GM21786 (cell line): ENCODE data around the gene CAPZA2.
"Not testable (repeated sequence)": the region's sequence is repeated elsewhere in the genome, so short reads cannot be mapped to it uniquely, and the experiment has no call there.

ENCODE experiments used
- ATAC-seq: cut with Tn5 transposase; IDR thresholded peaks from one replicate; pipeline ENCODE4 v1.9.1; 2021; ENCODE audit not compliant: unreplicated experiment

CAPZA2 gene

DNA sequence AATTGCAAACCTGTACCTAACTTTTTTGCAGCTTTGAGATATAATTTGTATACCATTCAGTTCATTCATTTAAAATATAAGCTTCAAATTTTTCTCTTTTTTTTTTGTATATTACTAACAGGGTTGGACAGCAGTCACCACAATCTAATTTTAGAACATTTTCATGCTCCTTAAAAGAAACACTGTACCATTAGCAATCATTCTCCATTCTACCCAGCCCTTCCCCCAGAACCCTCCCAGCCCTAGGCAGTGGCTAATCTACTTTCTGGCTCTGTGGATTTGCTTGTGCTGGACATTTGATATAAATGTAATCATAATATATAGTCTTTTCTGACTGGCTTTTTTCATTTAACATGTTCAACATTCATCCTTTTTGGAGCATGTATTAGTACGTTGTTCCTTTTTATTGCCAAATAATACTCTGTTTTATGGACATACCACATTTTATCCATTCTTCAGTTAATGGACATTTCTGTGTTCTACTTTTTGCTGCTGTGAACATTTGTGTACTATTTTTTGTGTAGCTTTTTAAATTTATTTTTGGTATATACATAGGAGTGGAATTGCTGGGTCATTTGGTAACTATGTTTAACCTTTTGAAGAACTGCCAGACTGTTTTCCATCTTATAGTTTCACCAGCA, 50.0 kb downstream of the CAPZA2 start:
- no peak for ATAC-seq

DNA sequence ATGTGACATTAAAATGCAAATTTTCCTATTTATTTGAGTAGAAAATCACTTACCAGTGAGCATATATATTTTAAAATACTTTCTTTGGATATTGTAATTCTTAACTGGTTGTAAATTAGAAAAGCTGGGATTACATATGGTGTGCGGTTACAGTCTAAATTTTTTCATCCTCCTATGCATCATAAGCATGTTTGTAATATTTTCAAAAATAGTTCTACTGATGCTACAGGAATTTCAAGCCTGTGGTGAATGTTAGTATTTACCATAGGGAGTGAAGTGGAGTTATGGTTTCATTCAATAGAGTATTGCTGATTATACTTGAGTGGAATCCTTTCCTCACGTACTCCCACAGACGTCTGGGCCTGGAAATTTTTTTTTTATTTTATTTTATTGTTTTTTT, 56.3 kb downstream of the CAPZA2 start:
- ATAC-seq: no peak

DNA sequence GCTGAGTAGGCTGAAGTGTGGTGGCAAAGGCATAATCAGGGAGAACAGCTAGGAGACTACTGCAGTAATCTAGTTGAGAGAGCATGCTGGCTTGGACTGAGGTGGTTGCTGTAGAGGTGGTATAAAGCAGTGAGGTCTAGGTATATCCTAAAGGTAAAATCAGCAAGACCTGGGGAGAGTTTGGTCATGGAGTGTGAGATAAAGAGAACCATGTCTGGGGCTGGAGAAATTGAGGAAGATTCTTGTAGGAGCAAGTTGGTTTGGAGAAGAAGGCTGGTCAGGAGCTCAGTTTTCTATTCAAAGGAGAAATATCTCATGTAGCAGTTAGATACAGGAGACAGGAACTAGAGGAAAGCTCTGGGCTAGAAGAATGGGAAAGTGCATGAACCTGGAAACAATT, 58.0 kb downstream of the CAPZA2 start:
- ATAC-seq: no peak

DNA sequence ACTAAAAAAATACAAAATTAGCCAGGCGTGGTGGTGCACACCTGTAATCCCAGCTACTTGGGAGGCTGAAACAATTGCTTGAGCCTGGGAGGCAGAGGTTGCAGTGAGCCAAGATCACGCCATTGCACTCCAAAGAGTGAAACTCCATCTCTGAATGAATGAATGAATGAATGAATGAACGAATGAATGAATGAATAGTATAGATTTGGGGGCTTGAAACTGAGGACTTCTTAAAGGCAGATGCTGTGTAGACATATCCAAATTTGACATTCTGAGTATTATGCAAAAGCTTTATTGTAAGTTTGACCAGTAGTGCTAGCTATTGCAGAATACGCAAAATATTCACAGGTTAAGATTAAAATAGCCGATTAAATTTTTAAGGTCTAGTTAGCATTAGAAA, 60.2 kb downstream of the CAPZA2 start:
- ATAC-seq: no peak

DNA sequence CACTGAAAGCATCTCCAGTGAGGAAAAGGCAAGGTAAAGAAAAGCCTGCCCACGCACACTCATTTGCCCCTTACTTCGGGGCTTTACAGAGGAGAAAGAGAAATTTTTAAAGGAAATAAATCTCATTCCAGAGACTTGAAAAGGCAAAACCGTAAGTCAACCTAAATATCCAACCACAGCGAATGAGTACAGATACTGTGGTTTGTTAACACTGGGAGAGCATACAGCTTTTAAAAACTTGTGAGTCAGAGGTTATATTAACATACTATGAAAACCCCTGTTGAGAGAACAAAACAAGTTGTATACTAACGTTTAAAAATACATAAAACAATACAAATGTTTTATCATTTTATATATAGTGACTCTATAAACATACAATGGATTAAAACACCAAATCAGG, 62.4 kb downstream of the CAPZA2 start:
- ATAC-seq: no peak

DNA sequence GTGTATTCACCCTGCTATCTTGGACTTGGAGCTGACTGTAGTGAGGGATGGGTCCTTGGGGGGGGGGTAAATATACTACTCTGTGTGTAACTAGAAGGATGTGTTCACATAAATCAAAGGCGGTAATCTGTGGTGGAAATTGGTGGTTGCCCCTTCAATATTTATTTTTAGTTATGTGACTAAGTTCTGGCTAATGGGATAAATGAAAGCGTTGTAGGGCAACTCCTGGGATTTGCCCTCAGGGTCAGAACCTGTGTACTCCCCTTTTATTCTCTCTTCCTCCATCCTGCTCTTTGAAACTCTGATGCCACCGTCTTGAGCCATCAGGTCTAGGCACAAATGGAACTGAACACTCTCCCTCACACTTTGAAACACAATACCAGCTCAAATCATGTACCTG, 66.6 kb downstream of the CAPZA2 start:
- ATAC-seq: no peak

DNA sequence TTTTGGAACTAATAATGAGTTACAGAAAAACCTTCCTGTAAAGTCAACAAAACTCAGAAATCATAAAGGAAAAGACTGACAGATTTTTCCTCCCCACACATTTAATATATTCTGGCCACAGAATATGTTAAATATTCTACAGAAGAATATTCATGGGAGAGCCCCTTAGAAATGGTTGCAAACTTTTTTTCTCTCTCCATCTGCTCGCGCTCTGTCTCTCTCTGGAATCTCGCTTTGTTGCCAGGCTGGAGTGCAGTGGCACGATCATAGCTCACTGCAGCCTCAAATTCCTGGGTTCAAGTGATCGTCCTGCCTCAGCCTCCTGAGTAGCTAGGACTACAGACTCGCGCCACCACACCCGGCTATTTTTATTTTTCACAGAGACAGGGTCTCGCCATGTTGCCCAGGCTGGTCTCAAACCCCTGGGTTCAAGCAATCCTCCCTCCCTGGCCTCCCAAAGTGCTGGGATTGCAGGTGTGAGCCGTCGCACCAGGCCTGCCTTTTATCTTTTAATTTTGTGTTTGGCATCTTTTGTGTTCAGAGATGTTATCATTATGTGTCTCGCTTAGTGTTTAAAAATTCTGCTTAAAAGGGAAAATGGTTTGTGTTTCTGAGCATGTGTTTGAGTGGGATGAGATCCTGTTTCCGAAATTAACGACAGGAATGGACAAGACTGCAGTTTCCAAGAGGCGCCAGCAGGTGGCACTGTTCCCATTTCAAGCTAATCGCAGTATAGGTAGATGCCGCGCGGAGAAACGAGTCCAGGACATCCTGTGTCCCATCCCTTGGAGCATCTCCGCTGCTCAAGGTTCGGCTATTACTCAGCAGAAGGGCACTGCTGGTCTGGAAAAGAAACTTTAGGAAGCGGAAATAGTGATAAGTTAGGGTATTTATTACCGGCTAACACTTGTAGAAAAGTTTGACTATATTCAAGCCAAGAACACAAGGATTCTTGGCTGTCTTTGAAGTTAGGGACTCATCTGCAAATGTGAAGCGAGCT, 67.8 kb downstream of the CAPZA2 start:
- peak; percentile 87 for ATAC-seq

DNA sequence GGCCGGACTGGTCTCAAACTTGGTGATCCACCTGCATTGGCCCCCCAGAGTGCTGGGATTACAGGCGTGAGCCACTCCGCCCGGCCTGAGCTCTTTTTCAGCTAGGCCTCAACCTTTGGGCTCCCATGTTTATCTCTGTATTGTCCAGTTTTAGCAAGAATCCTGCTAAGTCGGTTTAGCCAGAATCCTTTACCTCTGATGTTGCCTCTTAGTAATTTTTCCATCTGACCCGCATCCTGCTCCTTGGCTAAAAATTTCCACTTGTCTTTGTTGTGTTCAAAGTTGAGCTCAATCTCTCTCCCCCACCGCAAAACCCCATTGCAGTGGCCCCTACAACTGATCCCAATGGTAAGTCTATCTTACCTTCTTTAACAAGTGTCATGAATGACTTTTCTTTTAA, 70.2 kb downstream of the CAPZA2 start:
- no peak for ATAC-seq

DNA sequence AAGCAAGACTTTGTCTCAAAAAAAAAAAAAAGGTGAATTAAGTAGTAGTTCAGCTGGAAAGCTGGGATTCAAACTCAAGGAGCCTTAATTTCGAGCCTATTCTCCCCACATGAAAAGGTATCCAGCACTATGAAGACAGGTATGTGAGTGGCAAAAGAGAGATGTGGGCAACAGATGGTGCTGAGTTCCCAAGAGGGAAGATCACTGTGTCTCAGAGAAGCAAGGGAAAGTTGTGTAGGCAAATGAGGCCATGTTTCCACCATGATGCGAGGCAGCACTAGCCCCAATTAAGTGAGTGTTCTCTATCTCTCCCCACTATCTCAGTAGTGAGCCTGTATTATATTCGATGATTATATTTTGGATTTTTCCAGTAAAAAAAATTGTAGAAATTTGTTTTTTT, 71.1 kb downstream of the CAPZA2 start:
- no peak for ATAC-seq

DNA sequence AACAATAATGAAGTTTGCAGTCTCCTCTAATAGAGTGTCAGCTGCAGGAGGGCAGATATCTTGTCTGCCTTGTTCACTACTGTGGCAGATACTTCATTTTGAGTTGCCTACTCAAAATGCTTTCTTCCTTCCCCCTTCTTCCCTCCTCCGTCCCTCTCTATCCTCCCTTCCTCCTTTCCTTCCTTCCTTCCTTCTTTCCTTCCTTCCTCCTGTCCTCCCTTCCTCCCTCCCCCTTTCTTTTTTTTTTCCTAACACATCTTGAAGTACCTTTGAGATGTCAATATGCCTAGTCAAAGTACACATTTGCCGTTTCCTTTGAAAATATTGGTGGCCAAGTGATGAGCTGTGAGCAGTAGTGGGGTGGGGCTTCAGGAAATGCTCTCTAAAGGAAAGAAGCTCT, 72.2 kb downstream of the CAPZA2 start:
- ATAC-seq: no peak

DNA sequence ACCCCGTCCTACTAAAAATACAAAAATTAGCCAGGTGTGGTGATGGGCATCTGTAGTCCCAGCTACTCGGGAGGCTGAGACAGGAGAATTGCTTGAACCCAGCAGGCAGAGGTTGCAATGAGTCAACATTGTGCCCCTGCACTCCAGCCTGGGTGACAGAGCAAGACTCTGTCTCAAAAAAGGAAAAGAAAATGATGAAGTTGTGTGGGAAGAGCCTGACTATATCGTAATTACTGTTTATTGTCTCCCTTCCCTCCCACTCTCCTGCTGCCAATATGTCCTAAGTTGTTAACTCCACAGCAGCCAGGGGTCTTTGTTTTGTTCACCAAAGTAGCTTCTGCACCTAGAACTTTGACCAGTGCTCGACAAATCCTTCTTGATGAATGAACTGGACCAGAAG, 74.5 kb downstream of the CAPZA2 start:
- ATAC-seq: not testable (repeated sequence)

DNA sequence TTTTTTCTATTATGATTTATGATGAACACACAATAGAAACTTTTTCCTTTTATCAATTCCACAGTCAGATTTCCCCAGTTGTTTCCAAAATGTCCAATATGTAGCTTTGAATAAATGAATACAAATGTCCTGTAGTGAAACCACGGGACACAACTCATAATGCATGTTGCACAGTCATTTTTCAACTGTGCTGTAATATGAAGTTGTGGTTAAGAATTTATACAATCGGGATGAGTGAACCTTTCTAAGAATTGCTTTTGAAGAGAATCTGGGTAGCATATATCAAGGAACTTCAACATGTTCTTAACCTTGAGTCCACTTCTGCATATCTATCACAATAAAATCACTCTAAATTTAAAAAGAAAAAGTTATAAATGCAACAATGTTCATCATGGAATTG, 76.3 kb downstream of the CAPZA2 start:
- no peak for ATAC-seq

DNA sequence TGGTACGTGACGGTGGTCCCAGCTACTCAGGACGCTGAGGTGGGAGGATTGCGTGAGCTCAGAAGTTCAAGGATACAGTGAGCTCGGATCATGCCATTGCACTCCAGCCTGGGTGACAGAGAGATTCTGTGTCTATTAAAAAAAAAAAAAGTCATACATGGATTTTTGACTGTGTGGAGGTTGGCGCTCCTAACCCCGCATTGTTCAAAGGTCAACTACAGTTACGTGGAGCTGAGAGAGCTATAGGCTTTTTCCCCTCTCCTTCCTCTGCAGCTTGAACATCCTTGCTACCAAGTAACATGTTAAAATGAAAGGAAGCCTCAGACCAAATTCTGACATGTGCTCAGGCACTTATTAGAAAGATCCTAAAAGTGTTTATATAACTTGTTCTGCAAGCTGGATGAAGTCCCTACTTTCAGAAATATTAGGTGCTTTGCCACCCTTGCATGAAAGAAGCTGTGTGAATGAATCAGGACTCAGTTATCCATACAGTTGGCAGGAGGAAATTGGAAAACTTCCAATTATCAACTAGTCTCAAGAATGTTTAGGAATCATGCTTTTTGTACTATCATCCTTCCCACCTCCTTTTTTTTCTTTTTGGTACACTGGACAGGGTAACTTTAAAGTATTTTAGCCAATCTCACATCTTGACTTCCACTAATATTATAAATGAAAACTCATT, 78.4 kb downstream of the CAPZA2 start:
- no peak for ATAC-seq

DNA sequence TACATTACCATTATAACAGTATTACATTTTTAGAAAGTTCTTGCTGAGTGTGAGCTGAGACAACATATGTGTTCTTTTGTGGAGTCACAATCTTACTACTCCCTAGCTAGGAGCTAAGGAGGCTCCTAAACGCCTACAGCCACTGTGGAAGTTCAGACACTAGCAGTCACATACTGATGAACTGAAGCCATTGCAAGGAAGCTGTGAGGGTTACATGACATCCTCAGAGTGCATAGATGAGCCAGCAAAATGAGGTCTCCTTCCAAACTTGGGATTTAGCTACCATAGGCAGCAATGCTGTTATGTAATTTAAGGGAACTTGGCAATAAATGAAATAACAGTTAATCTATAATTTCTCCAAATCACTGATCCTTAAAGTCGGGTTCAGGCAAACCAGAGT, 80.1 kb downstream of the CAPZA2 start:
- no peak for ATAC-seq

DNA sequence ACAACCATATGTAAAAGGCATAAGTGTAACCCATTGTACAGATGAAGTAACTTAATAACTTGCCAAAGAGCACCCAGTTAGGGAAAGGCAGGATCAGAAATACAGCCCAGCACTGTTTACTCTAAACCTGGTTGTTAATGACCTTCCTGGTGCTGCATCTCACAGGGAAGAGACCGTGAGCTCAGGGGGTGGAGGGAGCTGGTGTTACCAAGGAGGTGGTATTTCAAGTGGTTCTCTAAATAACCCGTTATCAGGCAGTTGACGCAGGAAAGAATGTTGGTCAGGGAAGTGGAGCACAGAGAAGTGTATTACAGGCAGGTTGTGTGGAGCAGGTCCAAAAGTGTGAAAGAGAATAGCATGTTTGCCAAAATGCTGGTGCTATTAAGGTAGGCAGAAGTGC, 86.5 kb downstream of the CAPZA2 start:
- no peak for ATAC-seq

DNA sequence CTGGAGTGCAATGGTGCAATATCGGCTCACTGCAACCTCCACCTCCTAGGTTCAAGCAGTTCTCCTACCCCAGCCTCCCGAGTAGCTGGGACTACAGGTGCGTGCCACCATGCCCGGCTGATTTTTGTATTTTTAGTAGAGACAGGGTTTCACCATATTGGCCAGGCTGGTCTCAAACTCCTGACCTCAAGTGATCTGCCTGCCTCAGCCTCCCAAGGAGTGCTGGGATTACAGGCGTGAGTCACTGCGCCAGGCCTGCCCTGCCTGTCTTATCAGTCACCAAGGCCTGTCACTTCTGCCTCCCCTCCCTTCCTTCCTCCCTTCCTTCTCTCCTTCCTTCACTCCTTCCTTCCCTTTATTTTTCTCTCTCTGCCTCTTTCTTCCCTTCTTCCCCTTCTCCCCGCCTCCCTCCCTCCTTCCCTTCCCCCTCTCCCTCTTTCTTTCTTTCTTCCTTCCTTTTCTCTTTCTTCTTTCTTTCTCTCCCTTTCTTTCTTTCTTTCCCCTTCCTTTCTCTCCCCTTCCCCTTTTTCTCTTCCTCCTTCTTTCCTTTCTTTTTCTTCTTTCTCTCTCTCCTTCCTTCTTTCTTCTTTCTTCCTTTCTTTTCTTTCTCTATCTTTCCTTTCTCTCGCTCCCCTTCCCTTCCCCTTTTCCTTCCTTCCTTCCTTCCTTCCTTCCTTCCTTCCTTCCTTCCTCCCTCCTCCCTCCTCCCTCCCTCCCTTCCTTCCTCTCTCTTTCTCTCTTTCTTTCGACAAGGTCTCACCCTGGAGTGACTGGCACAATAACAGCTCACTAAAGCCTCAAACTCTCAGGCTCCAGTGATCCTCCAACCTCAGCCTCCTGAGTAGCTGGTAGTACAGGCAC, 87.8 kb downstream of the CAPZA2 start:
- ATAC-seq: no peak

DNA sequence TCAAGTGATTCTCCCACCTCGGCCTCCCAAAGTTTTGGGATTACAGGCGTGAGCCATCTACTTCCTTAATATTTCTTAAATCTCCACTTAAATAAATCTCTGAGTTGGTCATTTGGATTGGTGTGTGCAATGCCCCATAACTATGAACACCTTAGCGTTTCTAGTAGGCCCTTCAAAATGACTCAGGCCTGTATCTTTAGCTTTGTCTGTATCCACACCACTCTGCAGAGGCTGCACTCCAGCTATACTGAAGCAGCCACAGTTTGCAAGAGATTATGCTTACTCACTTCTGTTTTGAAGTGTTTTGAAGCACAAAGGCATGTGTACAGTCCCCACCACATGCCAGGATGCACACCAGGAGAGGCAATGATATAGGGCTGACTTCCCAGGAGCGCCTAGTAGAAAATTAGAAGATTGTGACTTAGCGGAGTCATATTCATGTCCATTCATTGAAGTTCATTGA, 88.5 kb downstream of the CAPZA2 start:
- ATAC-seq: no peak

DNA sequence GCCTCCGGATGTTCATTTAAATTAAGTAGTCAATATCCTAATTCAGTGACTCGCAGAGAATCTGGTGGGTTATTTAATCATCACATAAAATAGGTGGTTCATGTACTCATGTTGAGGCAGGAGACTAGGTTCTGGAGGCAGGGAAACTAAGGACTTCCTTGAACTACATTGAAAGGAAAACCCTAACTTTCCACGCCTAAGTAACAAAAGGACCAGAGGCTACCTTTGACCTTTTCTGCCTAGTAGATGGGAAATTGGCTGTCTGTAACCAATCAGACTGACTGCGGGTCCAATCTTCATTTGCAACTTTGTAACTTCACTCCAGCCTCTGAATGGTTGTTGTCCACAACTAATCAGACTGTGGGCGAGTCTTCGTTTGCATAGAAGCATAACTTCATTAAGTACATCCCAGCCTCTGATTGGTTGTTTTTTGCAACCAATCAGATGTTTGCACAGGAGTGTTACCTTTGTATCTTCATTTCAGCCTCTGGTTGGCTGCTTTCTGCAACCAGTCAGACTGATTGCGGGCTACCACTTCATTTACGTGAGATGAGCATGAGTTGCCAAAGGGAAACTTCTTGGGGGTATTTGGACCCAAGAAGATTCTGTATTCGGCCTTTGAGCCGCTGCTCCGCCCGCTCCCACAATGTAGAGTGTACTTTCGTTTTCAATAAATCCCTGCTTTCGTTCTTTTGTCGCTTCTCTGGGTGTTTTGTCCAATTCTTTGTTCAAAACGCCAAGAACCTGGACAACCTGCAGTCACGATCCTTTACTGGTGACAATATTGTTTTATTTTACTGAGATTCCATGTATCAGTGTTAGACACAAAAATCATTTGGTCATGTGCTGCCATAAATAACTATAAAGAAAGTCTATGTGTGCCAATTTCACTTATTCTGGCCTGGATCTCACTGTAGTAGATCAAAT, 89.2 kb downstream of the CAPZA2 start:
- no peak for ATAC-seq

DNA sequence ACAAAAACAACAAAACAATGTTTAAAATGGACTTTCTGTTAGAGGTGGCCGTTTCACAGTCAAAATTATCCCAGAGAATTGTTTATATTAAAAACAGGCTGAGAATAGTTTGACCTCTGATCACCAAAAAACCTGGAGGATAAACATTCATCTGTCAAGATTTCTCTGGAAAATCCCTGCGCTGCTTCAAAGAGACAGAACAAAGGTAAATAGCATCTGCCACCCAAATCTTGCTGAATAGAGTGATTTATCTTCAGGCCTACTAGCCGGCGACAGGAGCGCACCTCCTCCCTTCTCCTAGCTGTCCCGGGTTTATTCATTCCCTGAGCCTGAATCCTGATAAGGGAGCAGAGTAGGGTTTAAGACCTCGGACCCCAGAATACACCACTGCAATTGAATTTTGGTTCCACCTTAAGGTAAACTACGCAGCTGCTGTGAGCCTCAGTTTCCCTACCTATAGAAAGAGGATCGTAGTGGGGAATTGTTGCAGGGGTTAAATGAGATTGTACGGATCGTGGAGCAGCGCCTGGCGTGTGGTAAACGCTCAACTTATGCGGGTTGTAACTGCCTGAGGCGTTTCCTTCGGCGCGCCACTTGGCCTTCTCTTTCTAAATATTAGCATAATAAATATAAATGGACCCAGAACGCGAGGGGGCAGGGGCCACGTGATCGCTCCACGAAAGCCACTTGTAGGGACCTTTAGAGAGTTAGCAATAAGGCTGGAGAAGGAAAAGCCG, 90.4 kb downstream of the CAPZA2 start:
- no peak for ATAC-seq
